ENCODE measurements around the gene FBXO39.
"Not testable (repeated sequence)": the region's sequence is repeated elsewhere in the genome, so short reads cannot be mapped to it uniquely, and the experiment has no call there.

Gene FBXO39

GRCh38 chr17:6793748-6794493, 17.9 kb downstream of the FBXO39 start:
- DNase-seq (ENCODE audit: low spot score): no peak

- no peak for DNase-seq (ENCODE audit: low spot score)
Observed at GRCh38 chr17:6796017-6796886, 20.2 kb downstream of the FBXO39 start.

GRCh38 chr17:6796887-6797490, 21.0 kb downstream of the FBXO39 start:
- DNase-seq (ENCODE audit: low spot score): no peak

GRCh38 chr17:6797718-6798351, 21.8 kb downstream of the FBXO39 start:
- DNase-seq (ENCODE audit: low spot score): no peak

- DNase-seq (ENCODE audit: low spot score): no peak
Observed at GRCh38 chr17:6799738-6800137, 23.7 kb downstream of the FBXO39 start.

- no peak for DNase-seq (ENCODE audit: low spot score)
Observed at GRCh38 chr17:6800422-6801027, 24.5 kb downstream of the FBXO39 start.

- no peak for DNase-seq (ENCODE audit: low spot score)
Observed at GRCh38 chr17:6811510-6811909, 35.5 kb downstream of the FBXO39 start.

GRCh38 chr17:6812295-6812694, 36.3 kb downstream of the FBXO39 start:
- DNase-seq (ENCODE audit: low spot score): no peak

- DNase-seq (ENCODE audit: low spot score): no peak
Observed at GRCh38 chr17:6815775-6816174, 39.8 kb downstream of the FBXO39 start.

GRCh38 chr17:6816368-6816767, 40.4 kb downstream of the FBXO39 start:
- not testable (repeated sequence) for DNase-seq (ENCODE audit: low spot score)

GRCh38 chr17:6818938-6819337, 42.9 kb downstream of the FBXO39 start:
- DNase-seq (ENCODE audit: low spot score): no peak

- no peak for DNase-seq (ENCODE audit: low spot score)
Observed at GRCh38 chr17:6823011-6823442, 47.0 kb downstream of the FBXO39 start.

GRCh38 chr17:6830383-6830986, 54.5 kb downstream of the FBXO39 start:
- DNase-seq (ENCODE audit: low spot score): no peak

GRCh38 chr17:6831661-6832263, 55.7 kb downstream of the FBXO39 start, which contains the start of gene TEKT1:
TSS of gene TEKT1 (minus strand) at chr17:6831729. CDS start at chr17:6830376, 1,353 bp downstream.
- DNase-seq (ENCODE audit: low spot score): peak; percentile 52
